Kidney (tissue), 14 donors: ENCODE results near the gene SAFB. TPM values are rescaled to one million over a fixed set of nuclear protein-coding genes. Genes with fewer than 3 reads are reported as not detected.

Experiments used
- DNase-seq, 5 donors: peaks; one replicate each; pipeline ENCODE4 v3.0.0-alpha.2; 2013 to 2020
- FAIRE-seq: peaks from 2 replicates; lab custom pipeline; 2012; peaks lifted over from hg19 to GRCh38; lab: Jason Lieb, UNC
- H3K27ac ChIP-seq, 2 donors: one replicate each; pipeline ENCODE4 v1.7.0; 2013; ENCODE audit warnings: low read depth in 2 of 2, low read length in 2 of 2, inconsistent platforms in 1 of 2
- H3K27me3 ChIP-seq: one replicate; pipeline ENCODE4 v1.7.1; 2013; ENCODE audit warnings: low read length, inconsistent platforms; ENCODE audit not compliant: control insufficient read depth, insufficient read depth
- H3K36me3 ChIP-seq, 3 donors: one replicate each; pipeline versions ENCODE4 v1.7.0 to v1.7.1; 2013; ENCODE audit warnings: low read length in 3 of 3, control low read depth in 1 of 3, inconsistent platforms in 1 of 3; ENCODE audit not compliant: insufficient read depth in 3 of 3, control insufficient read depth in 2 of 3
- H3K4me1 ChIP-seq, 3 donors: one replicate each; pipeline versions ENCODE4 v1.7.0 to v1.7.1; 2013; ENCODE audit warnings: low read length in 3 of 3, inconsistent platforms in 1 of 3, low read depth in 1 of 3; ENCODE audit not compliant: control insufficient read depth in 2 of 3, insufficient read depth in 2 of 3
- H3K4me3 ChIP-seq, 3 donors: one replicate each; pipeline versions ENCODE4 v1.7.0 to v1.8.1; 2013; ENCODE audit warnings: low read length in 3 of 3, control low read depth in 1 of 3, inconsistent platforms in 1 of 3
- H3K9ac ChIP-seq, 3 donors: one replicate each; pipeline versions ENCODE4 v1.7.0 to v1.7.1; 2013; ENCODE audit warnings: low read length in 3 of 3, control low read depth in 1 of 3, inconsistent platforms in 1 of 3
- H3K9me3 ChIP-seq, 3 donors: one replicate each; pipeline versions ENCODE4 v1.7.0 to v1.7.1; 2013; ENCODE audit warnings: low read length in 3 of 3, control low read depth in 1 of 3, inconsistent platforms in 1 of 3; ENCODE audit not compliant: control insufficient read depth in 2 of 3, insufficient read depth in 1 of 3
- CTCF ChIP-seq: IDR thresholded peaks from 3 replicates; pipeline ENCODE4 v1.5.1; 2012; ENCODE audit warnings: mild to moderate bottlenecking, moderate library complexity, borderline replicate concordance; ENCODE audit not compliant: insufficient read depth; ENCODE audit errors: extremely low read depth
- intact Hi-C: fragments of 100-400 bp; cut with DNase I; formaldehyde crosslinking; loops from one replicate; pipeline ENCODE4 v1.11.1; 2022
- polyA plus RNA-seq: library from polyadenylated mRNA; stranded (reverse); fragments of 350-450 nt; fragmentation: Illumina TruSeq; extraction: RNeasy Lipid Tissue Mini Kit (QIAGEN cat#74804); gene quantifications from one replicate; pipeline ENCODE4 v1.2.3, GENCODE V29; 2014; ENCODE audit warnings: low read depth, low replicate concordance; ENCODE audit not compliant: insufficient read depth
- total RNA-seq: library from RNA; stranded (reverse); fragmentation: NEBNext Ultra II Directional; extraction: Animal tissue kit (Norgen Biotek cat#: 25700); gene quantifications from one replicate; pipeline ENCODE4 v1.2.1, GENCODE V29; 2021
- donor health status: control.
- donor health status: control.
- donor health status: control.
- donor health status: control.
- donor health status: control.
- donor health status: DM: yes; HTN: yes; CAD: no.
- donor health status: Normal renal cell carcinoma (clear cell type).

The SAFB gene
- total and polyA plus RNA-seq, 2 donors from 2014 or later: 35.0 to 88.6 TPM

- Histone ChIP-seq H3K9me3 (no peaks in the 10 kb centered on the region), H3K27me3 (no peaks in the 10 kb centered on the region), H3K4me1 (peaks cover 0 to 12% (median 5%) of the 10 kb centered on the region in 3 donors), H3K9ac (no peak overlapping the region), H3K36me3 (no peaks in the 10 kb centered on the region), H3K27ac (no peak overlapping the region), H3K4me3 (no peak overlapping the region)
- intact Hi-C loops: no loop called here
- no peak for TF ChIP-seq CTCF
- DNase-seq (peak in 1 of 5 donors; percentile 58), FAIRE-seq (no peak)
Measured at GRCh38 chr19:5682107-5682482, 59.2 kb downstream of the SAFB start.

GRCh38 chr19:5683177-5683886 lies 60.4 kb downstream of the SAFB start:
- DNase-seq (no peak), FAIRE-seq (no peak)
- H3K4me3 ChIP-seq: no peak overlapping the region
- no peak overlapping the region for H3K9ac ChIP-seq
- no peaks in the 10 kb centered on the region for H3K27me3 ChIP-seq
- TF ChIP-seq CTCF: no peak
- peaks cover 0 to 14% (median 5%) of the 10 kb centered on the region in 3 donors for H3K4me1 ChIP-seq
- no peak overlapping the region for H3K27ac ChIP-seq
- no peaks in the 10 kb centered on the region for H3K36me3 ChIP-seq
- no peaks in the 10 kb centered on the region for H3K9me3 ChIP-seq
- intact Hi-C loops: no loop called here

GRCh38 chr19:5684694-5685430 lies 62.0 kb downstream of the SAFB start:
- Histone ChIP-seq H3K4me1 (peaks cover 0 to 8% (median 0%) of the 10 kb centered on the region in 3 donors), H3K9me3 (no peaks in the 10 kb centered on the region), H3K4me3 (no peak overlapping the region), H3K36me3 (no peaks in the 10 kb centered on the region), H3K27ac (no peak overlapping the region), H3K27me3 (no peaks in the 10 kb centered on the region), H3K9ac (no peak overlapping the region)
- DNase-seq: peak in 1 of 5 donors; percentile 78
- TF ChIP-seq CTCF: no peak
- no peak for FAIRE-seq
- intact Hi-C loops: no loop called here
